ENCODE results near the gene SASS6.

Gene SASS6

GRCh38 chr1:100134872-100135271, 2.1 kb upstream of the SASS6 start:
- Mint-ChIP-seq H3K27ac (peak overlapping the region; percentile 12), H3K4me3 (peak overlapping the region; percentile 80), H3K36me3 (peaks cover 5% of the 10 kb centered on the region), H3K9me3 (ENCODE audit: low read depth) (no peaks in the 10 kb centered on the region), H3K4me1 (ENCODE audit: low read depth) (peaks cover 42% of the 10 kb centered on the region), H3K27me3 (no peaks in the 10 kb centered on the region)

GRCh38 chr1:100131623-100132022, 1.1 kb downstream of the SASS6 start:
- Mint-ChIP-seq H3K36me3 (peaks cover 2% of the 10 kb centered on the region), H3K27ac (no peak overlapping the region), H3K27me3 (no peaks in the 10 kb centered on the region), H3K4me3 (peak overlapping the region; percentile 99), H3K9me3 (ENCODE audit: low read depth) (no peaks in the 10 kb centered on the region), H3K4me1 (ENCODE audit: low read depth) (peaks cover 47% of the 10 kb centered on the region)

DNA sequence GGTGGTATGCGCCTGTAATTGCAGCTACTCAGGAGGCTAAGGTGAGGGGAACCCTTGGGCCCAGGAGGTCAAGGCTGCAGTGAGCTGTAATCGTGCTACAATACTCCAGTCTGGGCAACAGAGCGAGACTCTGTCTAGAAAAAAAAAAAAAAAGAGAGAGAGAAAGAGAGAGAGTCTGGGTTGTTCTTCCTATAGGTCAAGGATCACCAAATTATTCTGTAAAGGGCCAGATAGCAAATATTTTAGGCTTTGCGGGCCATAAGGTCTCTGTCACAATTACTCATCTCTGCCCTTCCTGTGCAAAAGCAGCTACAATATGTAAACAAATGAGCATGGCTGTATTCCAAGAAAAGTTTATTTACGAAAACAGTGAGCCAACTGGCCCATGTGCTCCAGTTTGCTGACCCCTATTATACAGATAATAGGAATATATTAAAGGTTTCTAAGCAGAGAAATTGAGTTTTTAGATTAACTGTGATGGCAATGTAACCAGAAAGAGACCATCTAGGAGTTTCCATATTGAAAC, 2.1 kb downstream of the SASS6 start:
- Mint-ChIP-seq H3K9me3 (ENCODE audit: low read depth) (no peaks in the 10 kb centered on the region), H3K36me3 (peaks cover 2% of the 10 kb centered on the region), H3K27me3 (no peaks in the 10 kb centered on the region), H3K27ac (no peak overlapping the region), H3K4me1 (ENCODE audit: low read depth) (peaks cover 43% of the 10 kb centered on the region), H3K4me3 (no peak overlapping the region)

DNA sequence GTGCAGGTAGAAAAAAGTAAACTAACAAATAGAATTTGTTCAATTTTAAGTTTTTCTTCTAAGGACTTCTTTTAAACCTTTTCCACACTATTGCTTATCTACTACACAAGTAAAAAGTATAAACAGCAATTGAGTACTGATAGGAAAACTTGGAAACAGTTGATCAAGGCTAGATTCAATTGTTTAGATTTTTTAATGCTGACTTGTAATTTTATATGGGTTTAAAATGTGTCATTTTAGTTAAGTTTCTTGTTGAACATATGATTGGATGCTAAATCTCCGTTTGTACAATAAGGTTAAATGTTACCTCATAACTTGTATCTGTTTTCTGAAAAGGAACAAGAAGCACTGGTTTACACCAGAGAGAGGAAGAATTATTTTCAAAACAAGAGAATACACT, 5.5 kb downstream of the SASS6 start:
- peaks cover 20% of the 10 kb centered on the region for H3K4me1 Mint-ChIP-seq (ENCODE audit: low read depth)
- H3K36me3 Mint-ChIP-seq = no peaks in the 10 kb centered on the region
- no peak overlapping the region for H3K4me3 Mint-ChIP-seq
- H3K27me3 Mint-ChIP-seq = no peaks in the 10 kb centered on the region
- no peaks in the 10 kb centered on the region for H3K9me3 Mint-ChIP-seq (ENCODE audit: low read depth)
- no peak overlapping the region for H3K27ac Mint-ChIP-seq

- no peaks in the 10 kb centered on the region for H3K4me1 Mint-ChIP-seq (ENCODE audit: low read depth)
- no peaks in the 10 kb centered on the region for H3K9me3 Mint-ChIP-seq (ENCODE audit: low read depth)
- H3K27me3 Mint-ChIP-seq = no peaks in the 10 kb centered on the region
- H3K27ac Mint-ChIP-seq = no peak overlapping the region
- H3K4me3 Mint-ChIP-seq = no peak overlapping the region
- peaks cover 7% of the 10 kb centered on the region for H3K36me3 Mint-ChIP-seq
These were observed 10.6 kb downstream of the SASS6 start for GRCh38 chr1:100122177-100122576.

DNA sequence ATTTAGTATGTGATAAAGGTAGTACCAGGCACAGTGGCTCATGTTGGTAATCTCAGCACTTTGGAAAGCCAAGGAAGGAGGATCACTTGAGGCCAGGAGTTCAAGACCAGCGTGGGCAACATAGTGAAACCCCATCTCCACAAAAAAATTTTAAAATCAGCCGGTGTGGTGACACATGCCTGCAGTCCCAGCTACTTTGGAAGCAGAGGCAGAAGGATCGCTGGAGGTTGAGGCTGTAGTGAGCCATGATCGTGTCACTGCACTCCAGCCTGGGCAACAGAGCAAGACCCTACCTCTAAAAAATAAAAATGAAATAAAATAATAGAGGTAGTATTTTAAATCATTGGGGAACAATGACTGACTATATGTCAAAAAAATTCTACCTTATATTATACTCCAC, 17.2 kb downstream of the SASS6 start:
- no peak overlapping the region for H3K4me3 Mint-ChIP-seq
- H3K36me3 Mint-ChIP-seq = peaks cover 12% of the 10 kb centered on the region
- H3K9me3 Mint-ChIP-seq (ENCODE audit: low read depth) = no peaks in the 10 kb centered on the region
- no peak overlapping the region for H3K27ac Mint-ChIP-seq
- H3K4me1 Mint-ChIP-seq (ENCODE audit: low read depth) = no peaks in the 10 kb centered on the region
- H3K27me3 Mint-ChIP-seq = no peaks in the 10 kb centered on the region

- Mint-ChIP-seq H3K4me3 (no peak overlapping the region), H3K4me1 (ENCODE audit: low read depth) (peaks cover 5% of the 10 kb centered on the region), H3K36me3 (peaks cover 5% of the 10 kb centered on the region), H3K27ac (no peak overlapping the region), H3K27me3 (no peaks in the 10 kb centered on the region), H3K9me3 (ENCODE audit: low read depth) (no peaks in the 10 kb centered on the region)
These were observed 23.1 kb downstream of the SASS6 start for GRCh38 chr1:100109554-100110066.

DNA sequence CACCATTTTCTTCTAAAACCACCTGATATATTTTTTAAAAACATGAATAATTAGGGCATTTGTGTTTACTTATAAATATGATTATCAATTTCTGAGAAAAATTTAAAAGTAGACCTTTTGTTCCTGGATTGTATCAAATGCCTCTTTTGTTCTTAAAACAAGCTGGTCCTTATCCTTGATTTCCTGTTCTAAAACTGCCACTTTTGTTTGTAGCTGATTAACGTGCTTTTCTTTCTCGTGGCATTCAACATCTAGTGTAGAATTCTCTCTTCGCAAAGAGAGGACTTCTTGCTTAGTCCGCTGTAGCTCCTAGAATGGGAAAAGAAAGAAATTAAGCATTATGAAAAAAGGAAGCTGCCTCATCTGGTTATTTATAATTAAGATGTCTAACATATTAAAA, 25.0 kb downstream of the SASS6 start:
- H3K27ac Mint-ChIP-seq = no peak overlapping the region
- peaks cover 7% of the 10 kb centered on the region for H3K36me3 Mint-ChIP-seq
- peaks cover 5% of the 10 kb centered on the region for H3K4me1 Mint-ChIP-seq (ENCODE audit: low read depth)
- H3K4me3 Mint-ChIP-seq = no peak overlapping the region
- H3K9me3 Mint-ChIP-seq (ENCODE audit: low read depth) = no peaks in the 10 kb centered on the region
- no peaks in the 10 kb centered on the region for H3K27me3 Mint-ChIP-seq

DNA sequence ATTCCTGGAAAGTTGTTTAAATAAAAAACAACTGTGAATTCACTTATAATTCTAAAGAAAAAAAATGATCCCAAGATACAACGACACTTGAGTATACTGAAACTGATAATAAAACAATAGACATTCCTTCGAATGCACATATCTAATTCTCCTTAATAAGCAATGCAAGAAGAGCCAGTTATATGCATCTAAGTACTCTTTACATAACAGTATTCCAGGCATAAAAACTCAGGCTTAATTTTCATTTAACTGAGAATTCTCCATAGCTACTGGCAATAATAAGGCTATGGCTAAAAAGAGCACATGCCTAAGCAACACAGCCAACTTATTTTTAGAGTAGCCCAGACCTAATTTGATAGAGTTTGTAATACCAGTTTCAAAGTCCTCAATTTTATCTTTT, 31.2 kb downstream of the SASS6 start:
- H3K27ac Mint-ChIP-seq = no peak overlapping the region
- H3K4me3 Mint-ChIP-seq = no peak overlapping the region
- H3K27me3 Mint-ChIP-seq = no peaks in the 10 kb centered on the region
- peaks cover 16% of the 10 kb centered on the region for H3K36me3 Mint-ChIP-seq
- no peaks in the 10 kb centered on the region for H3K4me1 Mint-ChIP-seq (ENCODE audit: low read depth)
- no peaks in the 10 kb centered on the region for H3K9me3 Mint-ChIP-seq (ENCODE audit: low read depth)

DNA sequence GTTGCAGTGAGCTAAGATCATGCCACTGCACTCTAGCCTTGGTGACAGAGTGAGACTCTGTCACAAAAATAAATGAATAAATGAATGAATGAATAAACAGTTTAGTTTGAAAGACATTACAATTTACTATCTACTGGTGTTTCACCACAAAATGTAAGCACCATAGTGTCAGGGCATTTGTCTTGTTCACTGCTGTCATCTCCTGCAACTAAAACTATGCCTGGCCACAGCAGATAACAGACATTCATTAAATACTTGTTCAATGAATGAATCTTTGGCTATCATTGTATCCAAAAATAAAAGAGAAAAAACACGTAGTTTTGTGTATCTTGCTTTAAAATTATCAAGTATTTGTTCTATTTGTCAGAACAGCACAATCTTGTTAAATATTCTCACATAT, 32.5 kb downstream of the SASS6 start:
- Mint-ChIP-seq H3K4me3 (no peak overlapping the region), H3K36me3 (peaks cover 23% of the 10 kb centered on the region), H3K27me3 (no peaks in the 10 kb centered on the region), H3K9me3 (ENCODE audit: low read depth) (no peaks in the 10 kb centered on the region), H3K27ac (no peak overlapping the region), H3K4me1 (ENCODE audit: low read depth) (no peaks in the 10 kb centered on the region)

DNA sequence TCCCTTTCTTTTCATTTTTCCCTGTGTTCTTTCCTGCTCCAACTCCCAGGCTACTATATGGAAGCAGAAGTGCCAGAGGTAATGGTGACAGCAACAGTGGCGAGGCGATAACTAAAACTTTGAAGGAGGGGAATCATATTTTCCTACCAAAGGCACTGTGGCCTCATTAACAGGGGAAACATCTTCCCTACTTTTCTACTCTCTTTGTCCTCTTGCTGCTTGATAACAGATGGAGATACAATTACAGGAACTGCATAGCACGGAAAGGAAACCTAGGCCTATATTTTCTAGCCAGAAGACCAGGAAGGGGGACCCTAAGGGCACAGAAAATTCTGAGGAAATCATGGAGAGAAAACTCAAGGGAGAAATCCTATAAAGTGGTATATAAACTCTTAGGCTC, 42.3 kb downstream of the SASS6 start:
- H3K36me3 Mint-ChIP-seq = peaks cover 4% of the 10 kb centered on the region
- H3K9me3 Mint-ChIP-seq (ENCODE audit: low read depth) = no peaks in the 10 kb centered on the region
- no peaks in the 10 kb centered on the region for H3K4me1 Mint-ChIP-seq (ENCODE audit: low read depth)
- H3K4me3 Mint-ChIP-seq = no peak overlapping the region
- H3K27me3 Mint-ChIP-seq = no peaks in the 10 kb centered on the region
- H3K27ac Mint-ChIP-seq = no peak overlapping the region

- H3K27ac Mint-ChIP-seq = no peak overlapping the region
- peaks cover 2% of the 10 kb centered on the region for H3K36me3 Mint-ChIP-seq
- no peaks in the 10 kb centered on the region for H3K27me3 Mint-ChIP-seq
- no peak overlapping the region for H3K4me3 Mint-ChIP-seq
- H3K9me3 Mint-ChIP-seq (ENCODE audit: low read depth) = no peaks in the 10 kb centered on the region
- no peaks in the 10 kb centered on the region for H3K4me1 Mint-ChIP-seq (ENCODE audit: low read depth)
These were observed 43.6 kb downstream of the SASS6 start for GRCh38 chr1:100089082-100089481.

- H3K27me3 Mint-ChIP-seq = no peaks in the 10 kb centered on the region
- no peak overlapping the region for H3K4me3 Mint-ChIP-seq
- H3K36me3 Mint-ChIP-seq = no peaks in the 10 kb centered on the region
- no peaks in the 10 kb centered on the region for H3K9me3 Mint-ChIP-seq (ENCODE audit: low read depth)
- no peaks in the 10 kb centered on the region for H3K4me1 Mint-ChIP-seq (ENCODE audit: low read depth)
- H3K27ac Mint-ChIP-seq = no peak overlapping the region
These were observed 45.3 kb downstream of the SASS6 start for GRCh38 chr1:100087396-100087795.

DNA sequence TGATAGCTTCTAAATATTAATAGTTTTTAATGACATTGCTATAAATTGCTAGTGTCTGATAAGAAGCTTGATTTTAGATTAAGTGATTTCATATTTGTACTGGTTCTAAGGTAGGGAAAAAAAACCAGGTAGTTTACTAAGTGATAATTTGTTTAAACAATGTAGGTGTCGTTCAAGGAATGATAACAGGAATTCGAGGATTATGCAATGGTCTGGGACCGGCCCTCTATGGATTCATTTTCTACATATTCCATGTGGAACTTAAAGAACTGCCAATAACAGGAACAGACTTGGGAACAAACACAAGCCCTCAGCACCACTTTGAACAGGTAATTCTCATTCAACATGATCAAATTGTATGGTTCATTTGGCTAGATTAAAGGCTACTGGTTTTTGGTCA, 52.4 kb downstream of the SASS6 start:
- Mint-ChIP-seq H3K4me1 (ENCODE audit: low read depth) (no peaks in the 10 kb centered on the region), H3K27ac (no peak overlapping the region), H3K36me3 (peaks cover 7% of the 10 kb centered on the region), H3K4me3 (no peak overlapping the region), H3K9me3 (ENCODE audit: low read depth) (no peaks in the 10 kb centered on the region), H3K27me3 (no peaks in the 10 kb centered on the region)

- H3K36me3 Mint-ChIP-seq = peaks cover 7% of the 10 kb centered on the region
- H3K27ac Mint-ChIP-seq = peak overlapping the region; percentile 34
- no peaks in the 10 kb centered on the region for H3K27me3 Mint-ChIP-seq
- no peak overlapping the region for H3K4me3 Mint-ChIP-seq
- no peaks in the 10 kb centered on the region for H3K9me3 Mint-ChIP-seq (ENCODE audit: low read depth)
- H3K4me1 Mint-ChIP-seq (ENCODE audit: low read depth) = no peaks in the 10 kb centered on the region
These were observed 55.2 kb downstream of the SASS6 start for GRCh38 chr1:100077531-100077930.

DNA sequence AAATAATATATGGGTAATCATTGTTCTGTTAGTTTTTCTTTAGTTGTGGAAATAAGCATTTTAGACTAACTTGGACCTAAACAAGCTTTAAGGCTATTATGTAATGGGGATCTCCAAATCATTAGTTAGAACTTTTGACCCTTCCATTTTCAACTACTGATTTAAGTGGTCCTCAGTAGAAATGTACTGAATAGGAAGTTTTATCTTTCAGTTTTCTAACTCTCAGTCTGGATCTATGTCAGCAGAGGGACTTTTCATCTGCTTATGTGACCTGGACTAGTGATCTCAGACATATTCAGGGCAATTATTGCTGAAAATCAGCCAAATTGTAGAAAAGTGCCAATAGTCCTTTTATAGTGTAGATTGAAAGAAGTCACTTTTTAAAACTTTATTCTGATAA, 56.0 kb downstream of the SASS6 start:
- no peak overlapping the region for H3K4me3 Mint-ChIP-seq
- H3K27me3 Mint-ChIP-seq = no peaks in the 10 kb centered on the region
- H3K27ac Mint-ChIP-seq = no peak overlapping the region
- H3K36me3 Mint-ChIP-seq = peaks cover 10% of the 10 kb centered on the region
- H3K4me1 Mint-ChIP-seq (ENCODE audit: low read depth) = no peaks in the 10 kb centered on the region
- no peaks in the 10 kb centered on the region for H3K9me3 Mint-ChIP-seq (ENCODE audit: low read depth)

All from activated naive CD8-positive, alpha-beta T cell (primary cell).